ENCODE results near the gene NPPA.

- TF ChIP-seq EZH2phosphoT487 (IDR thresholded peaks at IDR 0.05; ENCODE audit: low read depth, severe bottlenecking, unreplicated experiment) (no peak), CTCF (IDR thresholded peaks at IDR 0.05; ENCODE audit: poor library complexity) (no peak)
Measured at GRCh38 chr1:11868331-11868980, 20.9 kb upstream of the NPPA start.

Measured in hepatocyte (in vitro differentiated cells).